Type B pancreatic cell (in vitro differentiated cells): Measurements from ENCODE around the gene SFPQ. TPM values are rescaled to one million over a fixed set of nuclear protein-coding genes. Genes with fewer than 3 reads are reported as not detected.
A peak's percentile ranks its signal among the peaks of the same experiment; 100 is the strongest.

ENCODE experiments used
- DNase-seq: peaks from one replicate; pipeline ENCODE4 v3.0.0; 2021; ENCODE audit warnings: mixed read lengths; ENCODE audit not compliant: unreplicated experiment; ENCODE audit errors: extremely low spot score
- H3K27ac Mint-ChIP-seq: 2 replicates; pipeline ENCODE4 v1.8.0; 2021; ENCODE audit warnings: mild to moderate bottlenecking, mixed read lengths
- H3K27me3 Mint-ChIP-seq: 2 replicates; pipeline ENCODE4 v1.8.0; 2021; ENCODE audit warnings: mixed read lengths
- H3K36me3 Mint-ChIP-seq: 2 replicates; pipeline ENCODE4 v1.8.0; 2021; ENCODE audit warnings: mixed read lengths
- H3K4me1 Mint-ChIP-seq: one replicate; pipeline ENCODE4 v1.8.0; 2021; ENCODE audit warnings: mixed read lengths; ENCODE audit not compliant: unreplicated experiment
- H3K4me3 Mint-ChIP-seq: 2 replicates; pipeline ENCODE4 v1.8.0; 2021; ENCODE audit warnings: mild to moderate bottlenecking, mixed read lengths
- H3K9me3 Mint-ChIP-seq: 2 replicates; pipeline ENCODE4 v1.8.0; 2021; ENCODE audit warnings: mixed read lengths
- total RNA-seq: library from RNA; stranded (reverse); gene quantifications from 2 replicates; pipeline ENCODE4 v1.2.1, GENCODE V29; 2021; ENCODE audit warnings: low replicate concordance
- TF ChIP-seq, protein P1 (sequence below): fragments of 200-600 bp; sonication (generic); conservative IDR thresholded peaks from 2 replicates; pipeline ENCODE4 v1.5.0; 2021; ENCODE audit warnings: antibody characterized with exemption, mild to moderate bottlenecking

Gene SFPQ
- total RNA-seq, 1 donor from 2014 or later: 445 TPM

GRCh38 chr1:35178874-35179380 lies 14.0 kb downstream of the SFPQ start:
- Mint-ChIP-seq H3K9me3 (no peaks in the 10 kb centered on the region), H3K27ac (peak overlapping the region; percentile 80), H3K27me3 (no peaks in the 10 kb centered on the region), H3K4me3 (no peak overlapping the region), H3K36me3 (peaks cover 62% of the 10 kb centered on the region), H3K4me1 (peaks cover 22% of the 10 kb centered on the region)
- no peak for DNase-seq
- TF ChIP-seq, protein P1, sequence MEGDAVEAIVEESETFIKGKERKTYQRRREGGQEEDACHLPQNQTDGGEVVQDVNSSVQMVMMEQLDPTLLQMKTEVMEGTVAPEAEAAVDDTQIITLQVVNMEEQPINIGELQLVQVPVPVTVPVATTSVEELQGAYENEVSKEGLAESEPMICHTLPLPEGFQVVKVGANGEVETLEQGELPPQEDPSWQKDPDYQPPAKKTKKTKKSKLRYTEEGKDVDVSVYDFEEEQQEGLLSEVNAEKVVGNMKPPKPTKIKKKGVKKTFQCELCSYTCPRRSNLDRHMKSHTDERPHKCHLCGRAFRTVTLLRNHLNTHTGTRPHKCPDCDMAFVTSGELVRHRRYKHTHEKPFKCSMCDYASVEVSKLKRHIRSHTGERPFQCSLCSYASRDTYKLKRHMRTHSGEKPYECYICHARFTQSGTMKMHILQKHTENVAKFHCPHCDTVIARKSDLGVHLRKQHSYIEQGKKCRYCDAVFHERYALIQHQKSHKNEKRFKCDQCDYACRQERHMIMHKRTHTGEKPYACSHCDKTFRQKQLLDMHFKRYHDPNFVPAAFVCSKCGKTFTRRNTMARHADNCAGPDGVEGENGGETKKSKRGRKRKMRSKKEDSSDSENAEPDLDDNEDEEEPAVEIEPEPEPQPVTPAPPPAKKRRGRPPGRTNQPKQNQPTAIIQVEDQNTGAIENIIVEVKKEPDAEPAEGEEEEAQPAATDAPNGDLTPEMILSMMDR: no peak

GRCh38 chr1:35178295-35178695 lies 14.7 kb downstream of the SFPQ start:
- peaks cover 24% of the 10 kb centered on the region for H3K4me1 Mint-ChIP-seq
- H3K27ac Mint-ChIP-seq: peak overlapping the region; percentile 80
- H3K36me3 Mint-ChIP-seq: peaks cover 57% of the 10 kb centered on the region
- no peak overlapping the region for H3K4me3 Mint-ChIP-seq
- H3K27me3 Mint-ChIP-seq: no peaks in the 10 kb centered on the region
- TF ChIP-seq, protein P1: no peak
- no peaks in the 10 kb centered on the region for H3K9me3 Mint-ChIP-seq
- no peak for DNase-seq

GRCh38 chr1:35177237-35177786 lies 15.6 kb downstream of the SFPQ start:
- Mint-ChIP-seq H3K4me1 (peaks cover 17% of the 10 kb centered on the region), H3K27me3 (no peaks in the 10 kb centered on the region), H3K9me3 (no peaks in the 10 kb centered on the region), H3K27ac (peak overlapping the region; percentile 80), H3K36me3 (peaks cover 49% of the 10 kb centered on the region), H3K4me3 (no peak overlapping the region)
- TF ChIP-seq, protein P1: no peak
- no peak for DNase-seq

- TF ChIP-seq, protein P1: no peak
- H3K27ac Mint-ChIP-seq: peak overlapping the region; percentile 67
- H3K27me3 Mint-ChIP-seq: no peaks in the 10 kb centered on the region
- H3K9me3 Mint-ChIP-seq: no peaks in the 10 kb centered on the region
- H3K4me3 Mint-ChIP-seq: no peak overlapping the region
- no peak for DNase-seq
- H3K36me3 Mint-ChIP-seq: peaks cover 36% of the 10 kb centered on the region
- peaks cover 11% of the 10 kb centered on the region for H3K4me1 Mint-ChIP-seq
These were observed 17.3 kb downstream of the SFPQ start for GRCh38 chr1:35175602-35176001.

DNA sequence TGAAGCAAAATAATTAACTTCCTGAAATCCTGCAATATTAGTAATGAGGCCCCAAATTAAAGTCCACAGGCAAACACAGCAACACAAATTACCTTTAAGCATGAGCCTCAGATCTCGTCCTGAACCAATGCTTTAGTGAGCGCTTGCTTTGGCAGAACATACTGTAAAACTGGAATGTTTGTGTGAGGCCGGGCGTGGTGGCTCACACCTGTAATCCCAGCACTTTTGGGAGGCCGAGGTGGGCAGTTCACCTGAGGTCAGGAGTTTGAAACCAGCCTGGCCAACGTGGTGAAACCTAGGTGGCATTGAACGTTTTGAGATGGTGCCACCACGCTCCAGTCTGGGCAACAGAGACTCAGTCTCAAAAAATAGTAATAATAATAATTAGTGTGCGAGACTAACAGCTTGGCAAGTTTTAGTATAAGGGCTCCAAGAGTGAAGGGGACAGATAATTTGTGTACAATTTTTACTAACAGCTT lies 17.8 kb downstream of the SFPQ start:
- no peaks in the 10 kb centered on the region for H3K27me3 Mint-ChIP-seq
- DNase-seq: no peak
- TF ChIP-seq, protein P1: no peak
- H3K36me3 Mint-ChIP-seq: peaks cover 34% of the 10 kb centered on the region
- peaks cover 11% of the 10 kb centered on the region for H3K4me1 Mint-ChIP-seq
- H3K4me3 Mint-ChIP-seq: no peak overlapping the region
- no peak overlapping the region for H3K27ac Mint-ChIP-seq
- no peaks in the 10 kb centered on the region for H3K9me3 Mint-ChIP-seq
